Activated CD4-positive, alpha-beta T cell treated with anti-CD3 and anti-CD28 coated beads for 4 hours (primary cell): ENCODE data around the gene TCERG1L.
"Not testable (repeated sequence)": the region's sequence is repeated elsewhere in the genome, so short reads cannot be mapped to it uniquely, and the experiment has no call there.

Experiments
- DNase-seq, 2 donors: peaks; one replicate each; pipeline ENCODE4 v3.0.0-alpha.2; 2020

The TCERG1L gene

GRCh38 chr10:131311661-131312477, at the start of gene TCERG1L:
Gene TCERG1L (minus strand): TSS chr10:131311721. CDS start chr10:131311635, 86 bp downstream.
- DNase-seq, result no peak

DNA sequence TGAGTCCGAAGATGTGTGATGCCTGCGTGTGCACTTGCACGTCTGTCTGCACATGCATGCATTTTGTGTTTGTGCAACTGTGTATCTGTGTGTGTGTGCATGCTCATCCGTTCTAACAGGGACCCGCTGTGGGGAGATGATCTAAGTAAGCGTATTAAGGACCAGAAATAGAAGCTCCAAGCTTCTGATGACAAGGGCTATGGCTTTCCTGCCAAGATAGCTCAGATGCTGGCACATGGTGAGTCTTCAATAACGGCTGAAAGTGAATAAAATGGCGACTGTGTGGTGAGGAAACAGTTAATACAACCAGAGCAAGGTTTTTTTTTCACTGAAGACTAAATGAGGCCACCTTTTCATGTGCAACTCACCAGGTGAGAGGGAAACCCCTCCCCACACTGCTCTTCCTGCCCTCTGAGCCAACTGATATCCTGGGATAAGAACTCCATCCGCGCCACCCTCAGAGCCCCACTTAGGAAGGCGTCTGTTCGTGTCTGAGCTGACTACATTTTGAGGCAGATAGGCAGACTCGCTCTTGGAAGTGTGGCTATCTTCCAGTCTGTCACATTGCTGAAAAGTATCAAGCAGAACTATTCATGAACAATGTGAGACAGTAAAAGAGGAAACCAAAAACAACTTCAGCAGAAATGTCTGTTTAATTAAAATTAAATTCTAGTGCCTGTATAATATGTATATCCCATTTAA, 47.4 kb upstream of the TCERG1L start:
- no peak for DNase-seq

GRCh38 chr10:131356442-131356841, 44.9 kb upstream of the TCERG1L start:
- DNase-seq, result no peak

DNA sequence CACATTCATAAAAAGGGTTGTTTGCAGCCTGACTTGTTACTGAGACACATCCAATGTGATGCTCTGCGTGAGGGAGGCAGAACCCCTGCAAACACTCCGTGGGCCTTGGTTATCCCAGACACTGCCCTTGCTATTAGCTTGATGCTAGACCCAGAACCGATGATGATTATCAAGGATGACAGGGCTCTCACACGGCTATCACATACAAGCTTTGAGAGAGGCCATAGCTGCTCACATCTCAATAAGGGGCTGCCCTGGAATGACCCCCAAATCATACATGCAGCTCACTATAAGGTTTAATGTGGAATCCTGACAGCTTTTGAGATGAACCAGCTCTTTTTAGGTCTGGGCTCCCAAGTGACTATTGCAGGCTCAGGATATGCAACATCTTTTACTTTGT, 44.4 kb upstream of the TCERG1L start:
- DNase-seq, result no peak

DNA sequence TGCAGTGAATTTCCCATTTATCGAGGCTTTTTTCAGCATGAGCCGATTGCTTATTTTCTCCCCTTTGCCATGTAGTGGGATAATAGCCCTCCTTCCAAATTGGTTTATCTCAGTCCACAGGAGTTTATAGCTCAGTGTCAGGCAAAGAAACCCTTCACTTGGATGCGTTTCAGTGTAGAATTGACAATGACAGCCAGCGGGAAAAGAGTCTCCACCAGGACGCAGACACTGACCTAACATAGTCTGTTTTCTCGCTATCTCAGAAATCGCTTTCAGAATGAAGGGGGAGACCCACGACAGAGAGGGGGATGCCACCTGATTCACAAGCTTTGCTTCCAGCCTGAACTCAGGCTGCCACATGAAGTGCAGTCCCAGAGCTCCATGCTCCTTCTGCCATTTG, 43.5 kb upstream of the TCERG1L start:
- DNase-seq, result no peak

DNA sequence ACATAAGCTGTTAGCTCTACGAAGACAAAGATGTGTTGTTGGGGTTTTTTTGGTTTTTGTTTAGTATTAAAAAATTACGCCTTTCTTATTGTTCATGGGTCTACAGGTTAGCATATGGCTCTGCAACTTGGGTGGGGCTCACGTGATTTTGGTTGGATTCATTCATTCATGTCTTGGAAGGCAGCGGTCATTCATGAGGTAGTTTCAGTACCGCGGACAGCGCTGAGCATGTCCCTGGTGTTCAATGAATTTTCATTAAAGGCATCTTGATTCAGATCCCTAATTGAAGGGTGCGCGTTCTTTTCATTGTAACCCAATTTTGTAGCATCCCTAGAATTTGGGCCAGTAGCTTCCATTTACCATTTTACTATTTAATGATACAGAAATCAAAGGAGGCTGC, 42.9 kb upstream of the TCERG1L start:
- no peak for DNase-seq

GRCh38 chr10:131352765-131353290, 41.3 kb upstream of the TCERG1L start:
- no peak for DNase-seq

- DNase-seq, result no peak
Measured at GRCh38 chr10:131350660-131351059, 39.1 kb upstream of the TCERG1L start.

GRCh38 chr10:131350245-131350644, 38.7 kb upstream of the TCERG1L start:
- DNase-seq, result no peak

DNA sequence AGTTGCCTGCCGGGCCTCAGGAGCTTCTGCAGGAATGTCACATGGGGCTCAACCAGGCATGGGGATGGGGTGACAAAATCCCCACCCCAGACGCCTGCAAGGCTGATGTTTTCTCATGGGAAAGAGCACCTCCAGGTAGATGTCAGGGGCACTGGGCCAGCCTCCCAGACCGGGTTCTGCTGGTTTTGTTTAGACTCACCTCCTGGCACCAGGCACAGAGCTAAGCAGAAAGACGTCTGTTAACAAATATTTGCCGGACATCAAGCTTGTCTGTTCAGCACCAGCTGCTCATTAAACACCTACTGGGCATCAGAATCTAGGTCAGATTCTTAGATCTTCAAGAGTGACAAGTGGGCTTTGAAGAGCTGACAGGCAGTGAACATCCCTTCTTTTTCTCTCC, 34.9 kb upstream of the TCERG1L start:
- DNase-seq, result no peak

DNA sequence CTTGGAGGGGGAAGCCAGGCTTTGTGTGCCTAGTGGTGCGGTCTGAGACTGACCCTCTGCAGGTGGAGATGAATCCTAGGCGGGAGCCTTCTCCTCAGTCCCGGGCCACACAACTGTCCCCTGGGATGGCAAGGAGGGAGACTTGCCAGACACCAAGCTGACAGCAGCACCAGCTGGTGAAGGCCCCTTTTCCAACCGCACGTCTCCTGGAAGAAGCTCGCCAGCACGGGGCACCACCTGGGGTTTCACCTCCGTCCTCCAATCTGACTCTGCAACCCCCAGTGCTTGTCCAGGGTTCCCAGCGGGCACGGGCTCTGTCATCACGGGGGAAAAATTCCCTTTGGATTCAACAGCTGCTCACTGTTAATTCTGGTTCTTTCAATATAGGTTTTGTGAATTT, 34.2 kb upstream of the TCERG1L start:
- DNase-seq, result no peak

DNA sequence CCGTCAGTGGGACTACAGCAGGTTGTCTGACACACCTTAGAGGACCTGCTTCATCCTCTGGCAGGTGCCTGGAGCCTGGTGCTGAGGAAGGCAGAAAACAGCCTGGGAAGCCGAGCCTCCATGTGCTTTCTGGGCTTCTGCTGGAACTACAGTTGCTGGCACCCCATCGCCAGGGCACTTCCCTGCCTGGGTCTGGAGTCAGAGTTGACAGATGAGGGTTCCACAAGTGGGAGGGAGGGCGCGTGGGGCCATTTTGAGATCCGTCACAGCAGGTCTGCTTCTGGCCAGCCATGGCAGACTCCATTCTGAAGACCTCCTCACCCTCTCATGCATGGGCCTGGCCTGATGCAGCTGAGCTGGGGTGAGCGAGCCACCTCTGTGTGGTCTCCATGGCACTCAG, 33.2 kb upstream of the TCERG1L start:
- DNase-seq, result no peak

DNA sequence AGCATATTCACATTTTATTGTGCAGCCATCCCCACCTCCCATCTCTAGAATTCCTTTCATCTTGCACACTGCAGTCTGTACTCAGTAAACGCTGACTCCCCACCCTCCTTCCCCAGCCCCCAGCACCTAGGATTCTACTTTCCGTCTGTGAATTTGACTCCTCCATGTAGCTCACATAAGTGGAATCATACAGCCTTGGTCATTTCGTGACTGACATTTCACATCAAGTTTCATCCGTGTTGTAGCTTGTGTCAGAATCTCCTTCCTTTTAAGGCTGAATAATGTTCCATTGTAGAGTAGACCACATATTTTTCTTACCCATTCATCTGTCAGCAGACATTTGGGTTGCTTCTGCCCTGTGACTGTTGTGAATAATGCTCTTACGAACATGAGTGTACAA, 26.2 kb upstream of the TCERG1L start:
- DNase-seq, result no peak

DNA sequence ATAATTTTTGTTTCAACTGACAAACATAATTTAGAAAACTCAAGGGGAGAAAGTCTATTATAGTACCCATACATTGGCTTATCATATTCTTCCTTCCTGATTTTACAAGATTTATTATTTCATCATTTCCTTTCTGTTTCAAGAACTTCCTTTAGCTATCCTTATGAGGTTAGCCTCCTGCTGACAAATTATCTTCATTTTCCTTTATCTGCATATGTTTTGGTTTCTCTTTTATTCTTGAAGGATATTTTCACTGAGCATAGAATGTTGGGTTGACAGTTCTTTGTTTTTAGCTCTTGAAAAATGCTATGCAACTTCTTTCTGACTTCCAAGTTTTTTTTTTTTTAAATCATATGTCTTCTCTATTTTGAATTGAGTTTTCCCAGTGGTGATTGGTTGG, 21.3 kb upstream of the TCERG1L start:
- DNase-seq, result no peak

DNA sequence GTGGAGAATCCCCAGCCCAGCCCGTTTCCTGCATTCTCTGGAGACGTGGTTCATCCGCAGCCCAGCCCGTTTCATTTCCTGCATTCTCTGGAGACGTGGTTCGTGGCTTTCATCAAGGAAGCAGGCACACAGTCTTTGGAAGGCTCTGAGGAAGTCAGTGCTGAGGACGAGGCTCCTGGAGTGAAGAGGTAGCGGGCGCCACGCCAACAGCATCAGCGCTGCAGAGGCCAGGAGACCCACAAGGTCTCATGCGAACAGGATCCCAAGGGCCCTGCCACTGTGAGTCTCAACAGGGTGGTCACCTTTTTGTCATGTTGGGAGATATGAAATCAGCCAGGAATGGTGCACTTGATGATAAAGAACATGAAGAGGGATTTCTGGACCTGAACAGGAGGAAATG, 12.4 kb upstream of the TCERG1L start:
- DNase-seq, result no peak

- no peak for DNase-seq
Measured at GRCh38 chr10:131323025-131323424, 11.5 kb upstream of the TCERG1L start.

DNA sequence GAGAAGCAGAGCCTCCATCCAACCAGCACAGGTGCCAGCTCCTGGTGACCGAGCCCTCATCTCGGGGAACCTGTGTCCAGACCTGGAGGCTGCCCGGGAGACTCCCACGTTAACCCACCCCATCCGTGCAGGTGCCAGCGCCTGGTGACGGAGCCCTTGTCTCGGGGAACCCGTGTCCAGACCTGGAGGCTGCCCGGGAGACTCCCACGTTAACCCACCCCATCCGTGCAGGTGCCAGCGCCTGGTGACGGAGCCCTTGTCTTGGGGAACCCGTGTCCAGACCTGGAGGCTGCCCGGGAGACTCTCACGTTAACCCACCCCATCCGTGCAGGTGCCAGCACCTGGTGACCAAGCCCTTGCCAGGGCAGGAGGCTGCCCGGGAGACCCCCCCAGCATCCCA, 11.1 kb upstream of the TCERG1L start:
- not testable (repeated sequence) for DNase-seq

DNA sequence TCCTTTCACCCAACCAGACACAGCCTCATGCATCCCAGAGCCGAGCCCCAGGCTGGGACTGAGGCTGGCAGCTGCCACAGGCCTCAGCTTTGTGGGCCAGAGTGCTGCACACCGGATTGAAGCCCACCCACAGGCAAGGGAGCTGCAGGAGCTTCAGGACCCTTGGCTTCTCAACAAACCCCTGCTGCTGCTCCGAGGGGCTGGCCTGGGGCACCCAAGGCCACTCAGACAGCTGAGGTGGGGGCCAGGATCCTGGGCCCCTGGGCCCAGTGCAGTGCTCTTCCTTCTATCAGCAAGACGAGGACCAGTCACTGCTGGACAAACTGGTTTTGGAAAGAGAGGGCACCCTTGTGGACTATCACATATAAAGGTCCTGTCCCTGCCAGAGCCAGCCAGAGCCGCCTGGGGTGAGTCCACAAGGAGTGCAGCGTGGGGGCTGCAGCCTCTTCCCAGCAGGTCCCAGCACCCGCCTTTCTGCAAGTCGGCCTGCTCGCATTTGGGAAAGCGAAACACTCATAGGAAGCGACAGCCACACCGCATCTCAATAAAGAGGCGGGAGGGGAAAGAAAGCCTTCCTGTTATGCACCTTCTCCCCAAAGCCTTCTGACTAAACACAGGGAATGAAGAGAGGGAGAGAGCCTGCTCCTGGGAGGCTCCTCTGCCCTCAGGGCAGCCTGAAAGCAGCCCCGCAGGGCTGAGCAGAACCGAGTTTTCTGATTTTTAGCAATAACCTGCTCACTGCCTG, 9.5 kb upstream of the TCERG1L start:
- no peak for DNase-seq

GRCh38 chr10:131318814-131319213, 7.3 kb upstream of the TCERG1L start:
- DNase-seq, result no peak

- no peak for DNase-seq
Measured at GRCh38 chr10:131318291-131318690, 6.8 kb upstream of the TCERG1L start.

GRCh38 chr10:131316321-131317075, 5.0 kb upstream of the TCERG1L start:
- no peak for DNase-seq

GRCh38 chr10:131315344-131315743, 3.8 kb upstream of the TCERG1L start:
- DNase-seq, result no peak

- DNase-seq, result no peak
Measured at GRCh38 chr10:131314799-131315198, 3.3 kb upstream of the TCERG1L start.
